Motor neuron (in vitro differentiated cells): ENCODE data around the gene DENND1A. TPM values are rescaled to one million over a fixed set of nuclear protein-coding genes. Genes with fewer than 3 reads are reported as not detected.
A peak's percentile ranks its signal among the peaks of the same experiment; 100 is the strongest.
"Not testable (repeated sequence)": the region's sequence is repeated elsewhere in the genome, so short reads cannot be mapped to it uniquely, and the experiment has no call there.

Experiments
- ATAC-seq, 8 experiments: fragments of 200-7000 bp; cut with Tn5 transposase; replicated peaks in 6 of 8; 2 replicates each; pipeline ENCODE4 v1.8.0; 2021; ENCODE audit warnings: mild to moderate bottlenecking in 8 of 8, moderate library complexity in 8 of 8
- H3K27ac ChIP-seq, 2 donors: fragments of 250-450 bp; sonication (Bioruptor Pico); 2 replicates each; pipeline ENCODE4 v1.9.0; 2021; ENCODE audit warnings: antibody characterized with exemption in 2 of 2, mild to moderate bottlenecking in 2 of 2, moderate library complexity in 1 of 2
- H3K4me1 ChIP-seq, 2 donors: fragments of 250-450 bp; sonication (Bioruptor Pico); replicated peaks in 1 of 2; 2 replicates each; pipeline ENCODE4 v1.6.1; 2021; ENCODE audit warnings: antibody characterized with exemption in 2 of 2, mild to moderate bottlenecking in 2 of 2, moderate library complexity in 1 of 2
- H3K4me3 ChIP-seq, 5 donors: fragments of 250-450 bp; sonication (Bioruptor Pico); 2 replicates each; pipeline ENCODE4 v1.9.0; 2021; ENCODE audit warnings: antibody characterized with exemption in 5 of 5, mild to moderate bottlenecking in 5 of 5, moderate library complexity in 4 of 5
- WGBS, 10 experiments: fragments of 450-650 bp; shearing (Covaris generic); methylation state at CpG; one replicate each; pipeline ENCODE4 v1.0.0; 2022; 5-methylcytosine and 5-hydroxymethylcytosine counted together
- in situ Hi-C, 9 experiments: fragments of 400-800 bp; cut with MboI; loops; one replicate each; pipeline ENCODE4 v1.15.0; 2021; ENCODE audit warnings: low sequenced_read_pairs in 9 of 9, low pct_unique_long_range_greater_than_20kb in 2 of 9; ENCODE audit not compliant: unreplicated experiment in 9 of 9
- total RNA-seq, 8 experiments: library from RNA; unstranded; fragments of 300-600 nt; gene quantifications; 2 replicates each; pipeline versions ENCODE4 v1.2.3 to v1.2.4, GENCODE V29; 2022

The DENND1A gene
- total RNA-seq, 8 experiments from 2014 or later: 9.2 to 27.8 (median 13.8) TPM

- H3K27ac ChIP-seq: no peak overlapping the region
- H3K4me3 ChIP-seq: no peak overlapping the region
- 8 to 48% (median 42%) methylated on average over 5 to 7 of the region's 7 CpGs; no CpG with 5 or more reads in 1 of the 10 experiments for WGBS, 10 experiments
- ATAC-seq: peak in 5 of 8 experiments; percentile 48 to 87 (median 61)
- in situ Hi-C loops: no loop called here
- H3K4me1 ChIP-seq: peaks cover 0 to 7% of the 10 kb centered on the region in 2 donors
Measured at GRCh38 chr9:123834889-123835562, 94.9 kb downstream of the DENND1A start.

DNA sequence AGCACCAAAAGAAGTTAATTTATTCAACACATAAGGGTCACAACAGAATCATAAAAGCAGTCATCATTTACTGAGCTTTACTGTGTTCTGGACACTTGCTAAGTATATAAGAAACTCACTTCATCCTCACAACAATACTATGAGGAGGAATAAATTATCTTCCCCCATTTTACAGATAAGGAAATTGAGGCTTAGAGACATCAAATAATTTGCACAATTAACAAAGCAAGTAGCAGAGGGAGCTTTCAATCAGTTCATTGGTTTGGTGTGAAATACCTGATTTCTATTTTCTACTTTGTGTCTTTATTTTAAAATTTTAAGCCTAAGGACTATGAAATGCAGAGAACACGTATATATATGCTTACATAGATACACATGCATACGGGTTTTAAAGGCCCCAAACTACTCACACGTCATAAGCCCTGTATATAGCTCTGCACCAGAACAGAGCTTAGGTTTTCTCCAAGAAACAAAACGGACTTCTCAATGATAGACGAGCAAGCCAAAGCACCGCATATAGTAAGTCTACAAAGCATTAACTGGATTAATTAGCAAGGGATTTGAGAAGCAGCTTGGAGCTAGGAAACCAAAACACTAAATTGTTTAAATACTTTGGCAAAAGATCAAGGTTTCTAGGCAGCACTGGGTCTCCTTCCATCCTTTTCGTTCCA is 95.6 kb downstream of the DENND1A start:
- no peak overlapping the region for H3K4me3 ChIP-seq
- ATAC-seq: peak in 4 of 8 experiments; percentile 27 to 77 (median 34)

DNA sequence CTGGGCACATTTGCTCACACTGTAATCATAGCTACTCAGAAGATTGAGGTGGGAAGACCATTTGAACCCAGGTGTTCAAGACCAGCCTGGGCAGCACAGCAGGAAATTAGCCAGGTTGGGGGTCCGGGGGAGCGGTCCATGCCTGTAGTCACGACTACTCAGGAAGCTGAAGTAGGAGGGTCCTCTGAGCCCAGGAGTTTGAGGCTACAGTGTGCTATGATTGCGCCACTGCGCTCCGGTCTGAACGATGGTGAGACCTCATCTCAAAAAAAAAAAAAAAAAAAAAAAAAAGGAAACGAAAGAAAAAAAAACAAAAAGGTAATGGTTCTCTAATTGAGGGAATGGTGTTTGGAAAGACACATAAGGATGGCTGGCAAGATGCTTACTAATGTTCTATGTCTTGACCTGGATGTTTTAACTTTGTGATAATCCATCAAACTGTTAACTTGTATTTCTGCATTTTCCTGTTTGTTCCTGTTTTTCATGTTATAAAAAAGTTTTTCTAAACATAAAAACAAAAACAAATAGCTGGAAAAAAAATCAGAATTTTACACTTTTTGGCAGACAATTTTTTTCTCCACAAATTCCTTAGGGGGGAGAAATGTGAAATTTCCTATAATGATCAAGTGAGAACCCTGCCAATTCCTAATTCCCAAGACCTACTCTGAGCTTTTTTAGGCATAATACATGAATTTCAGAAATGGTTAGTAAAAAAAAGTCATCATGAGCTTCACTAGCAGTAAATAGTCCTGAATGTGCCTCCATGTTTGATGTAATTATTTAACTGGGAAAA is 96.9 kb downstream of the DENND1A start:
- peaks cover 0 to 7% of the 10 kb centered on the region in 2 donors for H3K4me1 ChIP-seq
- ATAC-seq: no peak
- no peak overlapping the region for H3K4me3 ChIP-seq
- 87 to 100% (median 93%) methylated on average over 2 to 8 of the region's 8 CpGs; no CpG with 5 or more reads in 1 of the 10 experiments for WGBS, 10 experiments
- no peak overlapping the region for H3K27ac ChIP-seq
- in situ Hi-C loops: no loop called here

More for the DNA sequence above, 95.6 kb downstream of the DENND1A start:
- 20 to 90% (median 67%) methylated on average over 1 to 7 of the region's 7 CpGs; no CpG with 5 or more reads in 1 of the 10 experiments for WGBS, 10 experiments
- H3K27ac ChIP-seq: no peak overlapping the region
- in situ Hi-C loops: no loop called here
- peaks cover 0 to 7% of the 10 kb centered on the region in 2 donors for H3K4me1 ChIP-seq

GRCh38 chr9:123832176-123832575 is 97.8 kb downstream of the DENND1A start:
- Histone ChIP-seq H3K4me3 (no peak overlapping the region), H3K4me1 (peaks cover 0 to 7% of the 10 kb centered on the region in 2 donors), H3K27ac (no peak overlapping the region)
- in situ Hi-C loops: no loop called here
- ATAC-seq: no peak

DNA sequence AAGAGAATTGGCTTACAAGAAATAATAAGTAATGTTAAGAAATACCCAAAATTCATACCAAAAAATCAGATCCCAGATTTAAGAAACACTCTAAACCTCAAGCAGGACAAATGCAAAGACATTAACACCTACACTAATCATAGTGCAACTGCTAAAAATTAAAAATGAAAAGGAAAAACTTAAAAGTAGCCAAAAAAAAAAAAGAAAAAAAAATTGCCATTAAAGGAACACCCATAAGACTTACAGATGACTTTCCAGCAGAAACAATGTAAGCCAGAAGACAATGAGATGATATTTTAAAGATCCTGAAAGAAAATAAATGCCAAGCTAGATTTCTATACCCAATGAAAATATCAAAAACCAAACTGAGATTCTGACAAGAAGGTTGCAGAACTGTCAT is 101.5 kb downstream of the DENND1A start:
- no peak for ATAC-seq
- in situ Hi-C loops: no loop called here
- no peak overlapping the region for H3K27ac ChIP-seq
- H3K4me3 ChIP-seq: no peak overlapping the region
- no peaks in the 10 kb centered on the region for H3K4me1 ChIP-seq

- in situ Hi-C loops: no loop called here
- 60 to 98% (median 92%) methylated on average over 1 to 5 of the region's 5 CpGs; no CpG with 5 or more reads in 2 of the 10 experiments for WGBS, 10 experiments
- H3K27ac ChIP-seq: no peak overlapping the region
- no peak for ATAC-seq
- H3K4me3 ChIP-seq: no peak overlapping the region
- H3K4me1 ChIP-seq: peaks cover 4 to 14% of the 10 kb centered on the region in 2 donors
Measured at GRCh38 chr9:123825342-123826060, 104.4 kb downstream of the DENND1A start.

DNA sequence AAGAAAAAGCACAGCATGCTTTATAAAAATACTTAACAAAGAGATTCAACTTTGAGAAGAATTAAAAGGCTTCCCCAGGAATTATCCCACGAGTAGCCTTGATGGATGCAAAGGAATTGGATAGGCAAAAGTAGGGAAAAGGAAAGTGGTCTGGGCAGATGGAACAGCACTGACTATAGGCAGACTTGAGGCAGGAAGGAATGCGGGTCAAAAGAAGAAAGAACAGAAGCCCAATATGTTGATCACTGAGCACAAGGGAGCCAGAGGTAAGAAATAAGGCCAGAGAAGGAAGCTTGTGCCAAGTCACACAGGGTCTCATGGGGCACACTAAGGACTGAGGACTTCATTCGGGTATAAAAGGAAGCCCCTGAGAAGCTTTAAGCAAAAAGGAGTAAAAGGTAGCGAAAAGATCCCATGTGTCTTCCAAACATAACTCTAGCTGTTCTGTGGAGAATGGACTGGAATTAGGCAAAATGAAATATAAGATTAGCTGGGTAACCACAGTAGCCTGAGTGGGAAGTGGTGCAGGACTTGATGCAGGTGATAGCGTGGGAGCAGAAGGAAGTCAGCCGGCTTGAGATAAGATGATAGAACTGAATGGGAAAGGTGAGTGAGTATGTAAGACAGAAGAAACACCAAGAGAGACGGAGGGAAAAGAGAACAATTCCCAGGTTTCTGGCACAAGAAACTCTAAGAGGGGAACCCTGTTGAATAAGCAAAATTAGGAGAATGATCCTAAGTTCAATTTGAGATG is 106.6 kb downstream of the DENND1A start:
- Histone ChIP-seq H3K4me3 (no peak overlapping the region), H3K4me1 (peaks cover 8 to 14% of the 10 kb centered on the region in 2 donors), H3K27ac (no peak overlapping the region)
- in situ Hi-C loops: no loop called here
- WGBS, 10 experiments: 80 to 100% (median 94%) methylated on average over 1 to 7 of the region's 7 CpGs
- ATAC-seq: no peak

GRCh38 chr9:123821619-123822018 is 108.3 kb downstream of the DENND1A start:
- Histone ChIP-seq H3K27ac (no peak overlapping the region), H3K4me1 (peaks cover 8 to 14% of the 10 kb centered on the region in 2 donors), H3K4me3 (no peak overlapping the region)
- ATAC-seq: peak; percentile 54 to 97 (median 89)
- in situ Hi-C loops: no loop called here
- WGBS, 10 experiments: 17 to 86% (median 44%) methylated on average over 1 to 2 of the region's 2 CpGs; no CpG with 5 or more reads in 2 of the 10 experiments

DNA sequence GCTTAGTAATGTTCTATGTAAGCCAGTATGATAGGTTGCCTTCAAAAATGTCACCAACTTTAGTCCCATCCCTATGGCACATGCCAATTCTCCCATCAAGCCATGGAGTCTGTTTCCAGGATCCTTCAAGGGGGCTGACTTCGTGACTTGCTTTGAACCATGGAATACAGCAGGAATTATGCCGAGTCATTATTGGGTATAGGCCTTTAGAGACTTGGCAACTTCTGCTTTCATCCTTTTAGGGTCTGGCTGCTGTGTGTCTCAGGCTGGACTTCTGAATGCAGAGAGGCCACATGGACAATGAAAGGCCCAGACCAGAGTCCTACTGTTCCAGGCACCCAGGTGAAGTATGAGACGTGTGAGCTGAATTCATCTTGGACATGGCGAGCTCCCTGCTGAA is 109.8 kb downstream of the DENND1A start:
- in situ Hi-C loops: no loop called here
- H3K4me3 ChIP-seq: no peak overlapping the region
- WGBS, 10 experiments: 60 to 100% (median 100%) methylated on average over 1 to 3 of the region's 4 CpGs; no CpG with 5 or more reads in 4 of the 10 experiments

GRCh38 chr9:123816817-123817472 is 113.0 kb downstream of the DENND1A start:
- in situ Hi-C loops: no loop called here
- Histone ChIP-seq H3K4me1 (peaks cover 8 to 13% of the 10 kb centered on the region in 2 donors), H3K4me3 (no peak overlapping the region), H3K27ac (no peak overlapping the region)
- 80 to 100% (median 92%) methylated on average over 1 to 5 of the region's 5 CpGs for WGBS, 10 experiments
- ATAC-seq: no peak

More for the DNA sequence above, 109.8 kb downstream of the DENND1A start:
- Histone ChIP-seq H3K4me1 (peaks cover 8 to 14% of the 10 kb centered on the region in 2 donors), H3K27ac (no peak overlapping the region)
- no peak for ATAC-seq

- 90 to 100% (median 100%) methylated on average over 1 to 5 of the region's 5 CpGs; no CpG with 5 or more reads in 3 of the 10 experiments for WGBS, 10 experiments
- H3K27ac ChIP-seq, H3K4me1 ChIP-seq, in situ Hi-C loops, ATAC-seq, H3K4me3 ChIP-seq: not testable (repeated sequence)
Measured at GRCh38 chr9:123815856-123816255, 114.1 kb downstream of the DENND1A start.

DNA sequence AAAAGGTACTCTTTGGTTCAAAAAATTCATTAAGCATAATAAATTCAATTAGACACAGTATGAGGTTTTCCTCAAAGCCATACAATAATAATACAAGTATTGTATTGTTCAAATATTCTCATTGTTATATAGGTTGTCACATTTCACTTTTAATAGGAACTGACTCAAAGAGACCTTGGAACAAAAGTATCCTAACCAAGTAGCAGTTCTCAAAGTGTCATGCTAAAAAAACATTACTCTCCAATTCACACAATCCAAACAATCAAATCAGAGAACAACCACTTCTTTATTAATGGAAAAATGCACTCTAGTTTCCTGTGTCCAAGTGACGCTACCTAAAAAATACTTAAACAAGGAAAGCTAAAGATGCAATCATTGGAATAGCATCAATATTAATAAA is 115.4 kb downstream of the DENND1A start:
- Histone ChIP-seq H3K4me1 (no peaks in the 10 kb centered on the region), H3K27ac (no peak overlapping the region), H3K4me3 (no peak overlapping the region)
- WGBS, 10 experiments: 82 to 100% (median 100%) methylated on average over 1 of the region's 1 CpG; no CpG with 5 or more reads in 1 of the 10 experiments
- no peak for ATAC-seq
- in situ Hi-C loops: no loop called here
